ENCODE data around the gene RNGTT.

Gene RNGTT

GRCh38 chr6:88574651-88575050 lies 388.8 kb downstream of the RNGTT start:
- no peak for DNase-seq
- Histone ChIP-seq H3K27me3 (replicated peaks; ENCODE audit: control insufficient read depth, insufficient read depth, low read length, poor library complexity, severe bottlenecking) (no peaks in the 10 kb centered on the region), H3K4me1 (ENCODE audit: control insufficient read depth, insufficient read depth, low read length, poor library complexity, severe bottlenecking) (no peaks in the 10 kb centered on the region), H3K9me3 (ENCODE audit: control insufficient read depth, low read length) (no peaks in the 10 kb centered on the region), H3K36me3 (ENCODE audit: control insufficient read depth, insufficient read depth, low read length) (no peaks in the 10 kb centered on the region), H3K4me3 (ENCODE audit: insufficient read depth, low read depth, low read length, poor library complexity, severe bottlenecking) (no peak overlapping the region), H3K27ac (ENCODE audit: insufficient read depth, low read length, poor library complexity, severe bottlenecking) (no peak overlapping the region)

GRCh38 chr6:88574031-88574430 lies 389.4 kb downstream of the RNGTT start:
- Histone ChIP-seq H3K4me3 (ENCODE audit: insufficient read depth, low read depth, low read length, poor library complexity, severe bottlenecking) (no peak overlapping the region), H3K36me3 (ENCODE audit: control insufficient read depth, insufficient read depth, low read length) (no peaks in the 10 kb centered on the region), H3K27ac (ENCODE audit: insufficient read depth, low read length, poor library complexity, severe bottlenecking) (no peak overlapping the region), H3K4me1 (ENCODE audit: control insufficient read depth, insufficient read depth, low read length, poor library complexity, severe bottlenecking) (no peaks in the 10 kb centered on the region), H3K27me3 (replicated peaks; ENCODE audit: control insufficient read depth, insufficient read depth, low read length, poor library complexity, severe bottlenecking) (no peaks in the 10 kb centered on the region), H3K9me3 (ENCODE audit: control insufficient read depth, low read length) (no peaks in the 10 kb centered on the region)
- DNase-seq, result no peak

- H3K4me3 ChIP-seq (ENCODE audit: insufficient read depth, low read depth, low read length, poor library complexity, severe bottlenecking), result no peak overlapping the region
- no peaks in the 10 kb centered on the region for H3K36me3 ChIP-seq (ENCODE audit: control insufficient read depth, insufficient read depth, low read length)
- H3K27me3 ChIP-seq (replicated peaks; ENCODE audit: control insufficient read depth, insufficient read depth, low read length, poor library complexity, severe bottlenecking), result no peaks in the 10 kb centered on the region
- DNase-seq, result no peak
- no peaks in the 10 kb centered on the region for H3K9me3 ChIP-seq (ENCODE audit: control insufficient read depth, low read length)
- no peak overlapping the region for H3K27ac ChIP-seq (ENCODE audit: insufficient read depth, low read length, poor library complexity, severe bottlenecking)
- no peaks in the 10 kb centered on the region for H3K4me1 ChIP-seq (ENCODE audit: control insufficient read depth, insufficient read depth, low read length, poor library complexity, severe bottlenecking)
Observed at GRCh38 chr6:88573561-88573960, 389.9 kb downstream of the RNGTT start.

- H3K36me3 ChIP-seq (ENCODE audit: control insufficient read depth, insufficient read depth, low read length), result no peaks in the 10 kb centered on the region
- no peak for DNase-seq
- no peaks in the 10 kb centered on the region for H3K4me1 ChIP-seq (ENCODE audit: control insufficient read depth, insufficient read depth, low read length, poor library complexity, severe bottlenecking)
- no peak overlapping the region for H3K4me3 ChIP-seq (ENCODE audit: insufficient read depth, low read depth, low read length, poor library complexity, severe bottlenecking)
- no peaks in the 10 kb centered on the region for H3K27me3 ChIP-seq (replicated peaks; ENCODE audit: control insufficient read depth, insufficient read depth, low read length, poor library complexity, severe bottlenecking)
- H3K9me3 ChIP-seq (ENCODE audit: control insufficient read depth, low read length), result no peaks in the 10 kb centered on the region
- H3K27ac ChIP-seq (ENCODE audit: insufficient read depth, low read length, poor library complexity, severe bottlenecking), result no peak overlapping the region
Observed at GRCh38 chr6:88572449-88573139, 390.8 kb downstream of the RNGTT start.

- Histone ChIP-seq H3K36me3 (ENCODE audit: control insufficient read depth, insufficient read depth, low read length) (no peaks in the 10 kb centered on the region), H3K27ac (ENCODE audit: insufficient read depth, low read length, poor library complexity, severe bottlenecking) (no peak overlapping the region), H3K4me3 (ENCODE audit: insufficient read depth, low read depth, low read length, poor library complexity, severe bottlenecking) (no peak overlapping the region), H3K27me3 (replicated peaks; ENCODE audit: control insufficient read depth, insufficient read depth, low read length, poor library complexity, severe bottlenecking) (no peaks in the 10 kb centered on the region), H3K4me1 (ENCODE audit: control insufficient read depth, insufficient read depth, low read length, poor library complexity, severe bottlenecking) (no peaks in the 10 kb centered on the region), H3K9me3 (ENCODE audit: control insufficient read depth, low read length) (no peaks in the 10 kb centered on the region)
- no peak for DNase-seq
Observed at GRCh38 chr6:88569959-88570358, 393.5 kb downstream of the RNGTT start.

- no peaks in the 10 kb centered on the region for H3K9me3 ChIP-seq (ENCODE audit: control insufficient read depth, low read length)
- H3K36me3 ChIP-seq (ENCODE audit: control insufficient read depth, insufficient read depth, low read length), result no peaks in the 10 kb centered on the region
- H3K27ac ChIP-seq (ENCODE audit: insufficient read depth, low read length, poor library complexity, severe bottlenecking), result no peak overlapping the region
- no peak overlapping the region for H3K4me3 ChIP-seq (ENCODE audit: insufficient read depth, low read depth, low read length, poor library complexity, severe bottlenecking)
- no peaks in the 10 kb centered on the region for H3K27me3 ChIP-seq (replicated peaks; ENCODE audit: control insufficient read depth, insufficient read depth, low read length, poor library complexity, severe bottlenecking)
- DNase-seq, result no peak
- H3K4me1 ChIP-seq (ENCODE audit: control insufficient read depth, insufficient read depth, low read length, poor library complexity, severe bottlenecking), result no peaks in the 10 kb centered on the region
Observed at GRCh38 chr6:88567696-88568095, 395.7 kb downstream of the RNGTT start.

GRCh38 chr6:88566746-88567534 lies 396.5 kb downstream of the RNGTT start:
- H3K9me3 ChIP-seq (ENCODE audit: control insufficient read depth, low read length), result no peaks in the 10 kb centered on the region
- DNase-seq, result no peak
- no peak overlapping the region for H3K27ac ChIP-seq (ENCODE audit: insufficient read depth, low read length, poor library complexity, severe bottlenecking)
- no peaks in the 10 kb centered on the region for H3K36me3 ChIP-seq (ENCODE audit: control insufficient read depth, insufficient read depth, low read length)
- H3K4me3 ChIP-seq (ENCODE audit: insufficient read depth, low read depth, low read length, poor library complexity, severe bottlenecking), result no peak overlapping the region
- H3K27me3 ChIP-seq (replicated peaks; ENCODE audit: control insufficient read depth, insufficient read depth, low read length, poor library complexity, severe bottlenecking), result no peaks in the 10 kb centered on the region
- no peaks in the 10 kb centered on the region for H3K4me1 ChIP-seq (ENCODE audit: control insufficient read depth, insufficient read depth, low read length, poor library complexity, severe bottlenecking)

GRCh38 chr6:88565836-88566235 lies 397.6 kb downstream of the RNGTT start:
- no peak for DNase-seq
- Histone ChIP-seq H3K27ac (ENCODE audit: insufficient read depth, low read length, poor library complexity, severe bottlenecking) (no peak overlapping the region), H3K4me1 (ENCODE audit: control insufficient read depth, insufficient read depth, low read length, poor library complexity, severe bottlenecking) (no peaks in the 10 kb centered on the region), H3K9me3 (ENCODE audit: control insufficient read depth, low read length) (no peaks in the 10 kb centered on the region), H3K36me3 (ENCODE audit: control insufficient read depth, insufficient read depth, low read length) (no peaks in the 10 kb centered on the region), H3K4me3 (ENCODE audit: insufficient read depth, low read depth, low read length, poor library complexity, severe bottlenecking) (no peak overlapping the region), H3K27me3 (replicated peaks; ENCODE audit: control insufficient read depth, insufficient read depth, low read length, poor library complexity, severe bottlenecking) (no peaks in the 10 kb centered on the region)

- Histone ChIP-seq H3K36me3 (ENCODE audit: control insufficient read depth, insufficient read depth, low read length) (no peaks in the 10 kb centered on the region), H3K4me3 (ENCODE audit: insufficient read depth, low read depth, low read length, poor library complexity, severe bottlenecking) (no peak overlapping the region), H3K27me3 (replicated peaks; ENCODE audit: control insufficient read depth, insufficient read depth, low read length, poor library complexity, severe bottlenecking) (no peaks in the 10 kb centered on the region), H3K9me3 (ENCODE audit: control insufficient read depth, low read length) (no peaks in the 10 kb centered on the region), H3K4me1 (ENCODE audit: control insufficient read depth, insufficient read depth, low read length, poor library complexity, severe bottlenecking) (no peaks in the 10 kb centered on the region), H3K27ac (ENCODE audit: insufficient read depth, low read length, poor library complexity, severe bottlenecking) (no peak overlapping the region)
- DNase-seq, result no peak
Observed at GRCh38 chr6:88565409-88565811, 398.0 kb downstream of the RNGTT start.

GRCh38 chr6:88563277-88563625 lies 400.2 kb downstream of the RNGTT start:
- H3K4me3 ChIP-seq (ENCODE audit: insufficient read depth, low read depth, low read length, poor library complexity, severe bottlenecking), result no peak overlapping the region
- H3K27ac ChIP-seq (ENCODE audit: insufficient read depth, low read length, poor library complexity, severe bottlenecking), result no peak overlapping the region
- no peaks in the 10 kb centered on the region for H3K27me3 ChIP-seq (replicated peaks; ENCODE audit: control insufficient read depth, insufficient read depth, low read length, poor library complexity, severe bottlenecking)
- DNase-seq, result no peak
- H3K36me3 ChIP-seq (ENCODE audit: control insufficient read depth, insufficient read depth, low read length), result no peaks in the 10 kb centered on the region
- no peaks in the 10 kb centered on the region for H3K9me3 ChIP-seq (ENCODE audit: control insufficient read depth, low read length)
- no peaks in the 10 kb centered on the region for H3K4me1 ChIP-seq (ENCODE audit: control insufficient read depth, insufficient read depth, low read length, poor library complexity, severe bottlenecking)

All from effector memory CD4-positive, alpha-beta T cell (primary cell).